A549 (cell line): ENCODE measurements around the gene BID. TPM values are rescaled to one million over a fixed set of nuclear protein-coding genes. Genes with fewer than 3 reads are reported as not detected.

Source experiments
- ATAC-seq, 2 experiments: fragments of 200-7000 bp in 1 of 2; fragments of >200 bp in 1 of 2; cut with Nextera tagmentation in 1 of 2; cut with Tn5 transposase in 1 of 2; 3 replicates each; pipeline versions ENCODE4 v1.8.0 to v1.9.1; 2018 to 2020; ENCODE audit warnings: mild to moderate bottlenecking in 1 of 2, moderate library complexity in 1 of 2
- CTCF ChIA-PET: fragments of 300-600 bp; sonication (Branson Sonifier 250); formaldehyde crosslinking; extraction: SDS; loops from one replicate; lab custom pipeline; 2021; ENCODE audit warnings: antibody characterized with exemption, inconsistent platforms; lab: Yijun Ruan, JAX
- POLR2A ChIA-PET: fragments of 350-600 bp; formaldehyde crosslinking; extraction: SDS; loops from one replicate; lab custom pipeline; 2021; ENCODE audit warnings: antibody characterized with exemption, inconsistent platforms; lab: Yijun Ruan, JAX
- DNase-seq, 2 experiments: peaks; one replicate each; pipeline versions ENCODE4 v3.0.0 to v3.0.0-alpha.2; 2011 to 2016; ENCODE audit warnings: low read depth in 1 of 2, low spot score in 1 of 2
- FAIRE-seq: peaks from 2 replicates; lab custom pipeline; 2011; peaks lifted over from hg19 to GRCh38; lab: Jason Lieb, UNC
- H3K27ac ChIP-seq, 2 experiments: fragments of >200 bp; sonication (Bioruptor Twin); formaldehyde crosslinking; 3 replicates each; pipeline ENCODE4 v1.5.1; 2016 to 2017
- H3K4me1 ChIP-seq: fragments of >200 bp; sonication (Bioruptor Twin); formaldehyde crosslinking; 3 replicates; pipeline ENCODE4 v1.6.1; 2016
- H3K4me2 ChIP-seq: fragments of >200 bp; sonication (Bioruptor Twin); formaldehyde crosslinking; 3 replicates; pipeline ENCODE4 v1.6.1; 2016
- H3K4me3 ChIP-seq: fragments of >200 bp; sonication (Bioruptor Twin); formaldehyde crosslinking; 3 replicates; pipeline ENCODE4 v1.5.1; 2016
- H3K9me3 ChIP-seq: fragments of >200 bp; sonication (Bioruptor Twin); formaldehyde crosslinking; 3 replicates; pipeline ENCODE4 v1.6.1; 2016
- CBX2 ChIP-seq: fragments of 200-600 bp; sonication (generic); IDR thresholded peaks from 2 replicates; pipeline ENCODE4 v1.6.1; 2016; ENCODE audit warnings: low read depth, mild to moderate bottlenecking, borderline replicate concordance
- CBX8 ChIP-seq: fragments of 200-600 bp; sonication (generic); IDR thresholded peaks from 2 replicates; pipeline ENCODE4 v1.6.1; 2016
- CEBPB ChIP-seq, 2 experiments: fragments of >200 bp in 1 of 2; sonication (Bioruptor Twin) in 1 of 2; formaldehyde crosslinking in 1 of 2; IDR thresholded peaks; 2 replicates each; pipeline ENCODE4 v1.6.1; 2012 to 2016
- CHD4 ChIP-seq: fragments of 200-600 bp; sonication (generic); IDR thresholded peaks from 2 replicates; pipeline ENCODE4 v1.6.1; 2016; ENCODE audit warnings: antibody characterized with exemption, mild to moderate bottlenecking, borderline replicate concordance
- EHF ChIP-seq: fragments of 250-450 bp; sonication (Bioruptor Pico); IDR thresholded peaks from 2 replicates; pipeline ENCODE4 v1.5.0; 2020; ENCODE audit warnings: mild to moderate bottlenecking
- EHMT2 ChIP-seq: fragments of 200-600 bp; sonication (generic); IDR thresholded peaks from 2 replicates; pipeline ENCODE4 v1.6.1; 2016; ENCODE audit warnings: antibody characterized with exemption, low read depth, mild to moderate bottlenecking, moderate library complexity
- FOSB ChIP-seq: fragments of 250-450 bp; sonication (Bioruptor Pico); IDR thresholded peaks from 2 replicates; pipeline ENCODE4 v1.5.0; 2020; ENCODE audit warnings: mild to moderate bottlenecking, moderate library complexity
- FOSL2 ChIP-seq, 2 experiments: fragments of 450-650 bp in 1 of 2; fragments of >200 bp in 1 of 2; sonication (Bioruptor Twin) in 1 of 2; formaldehyde crosslinking; IDR thresholded peaks; 2 replicates each; pipeline versions ENCODE4 v1.5.0 to v1.6.1; 2016 to 2020; ENCODE audit warnings: mild to moderate bottlenecking in 1 of 2, moderate library complexity in 1 of 2
- FOXS1 ChIP-seq: fragments of 250-450 bp; sonication (Bioruptor Pico); IDR thresholded peaks from 2 replicates; pipeline ENCODE4 v1.5.0; 2020; ENCODE audit warnings: mild to moderate bottlenecking, moderate library complexity
- HOXB13 ChIP-seq: fragments of 250-450 bp; sonication (Bioruptor Pico); IDR thresholded peaks from 2 replicates; pipeline ENCODE4 v1.5.0; 2020; ENCODE audit warnings: low read depth, mild to moderate bottlenecking, moderate library complexity
- JUN ChIP-seq, 2 experiments: fragments of >200 bp; sonication (Bioruptor Twin); formaldehyde crosslinking; IDR thresholded peaks; 2 replicates in 1 of 2; 3 replicates in 1 of 2; pipeline ENCODE4 v1.6.1; 2016 to 2017
- MAZ ChIP-seq: fragments of 150-350 bp; IDR thresholded peaks from 2 replicates; pipeline ENCODE4 v1.6.1; 2014; ENCODE audit warnings: antibody characterized with exemption, low read depth, low read length, borderline replicate concordance
- MYC ChIP-seq: IDR thresholded peaks from 2 replicates; pipeline ENCODE4 v1.6.1; 2012; ENCODE audit warnings: mild to moderate bottlenecking, inconsistent platforms, low read length, improper control_type of control experiment, borderline replicate concordance
- POLR2AphosphoS2 ChIP-seq: conservative IDR thresholded peaks from 2 replicates; pipeline ENCODE4 v1.6.1; 2012; ENCODE audit warnings: low read length, improper control_type of control experiment, inconsistent platforms
- RCOR1 ChIP-seq: fragments of 150-350 bp; IDR thresholded peaks from 2 replicates; pipeline ENCODE4 v1.6.1; 2014; ENCODE audit warnings: antibody characterized with exemption, low read length, low read depth
- RNF2 ChIP-seq: fragments of 200-600 bp; sonication (generic); IDR thresholded peaks from 2 replicates; pipeline ENCODE4 v1.6.1; 2016; ENCODE audit warnings: low read depth, mild to moderate bottlenecking, antibody characterized with exemption, moderate library complexity, borderline replicate concordance
- SMC3 ChIP-seq: fragments of >200 bp; sonication (Bioruptor Twin); formaldehyde crosslinking; IDR thresholded peaks from 3 replicates; pipeline ENCODE4 v1.6.1; 2018; ENCODE audit warnings: inconsistent platforms
- SREBF2 ChIP-seq: fragments of 450-650 bp; IDR thresholded peaks from 2 replicates; pipeline ENCODE4 v1.6.1; 2014; ENCODE audit warnings: mild to moderate bottlenecking, moderate library complexity
- ZFP36 ChIP-seq: fragments of 450-650 bp; IDR thresholded peaks from 2 replicates; pipeline ENCODE4 v1.6.1; 2014; ENCODE audit warnings: borderline replicate concordance; ENCODE audit not compliant: partially characterized antibody
- ZSCAN20 ChIP-seq: fragments of 250-450 bp; sonication (Bioruptor Pico); IDR thresholded peaks from 2 replicates; pipeline ENCODE4 v1.8.0; 2022; ENCODE audit warnings: mild to moderate bottlenecking, moderate library complexity
- WGBS: methylation state at CpG from one replicate; pipeline ENCODE4 v1.1.6; 2017; ENCODE audit errors: missing lambda C conversion rate; 5-methylcytosine and 5-hydroxymethylcytosine counted together
- polyA plus RNA-seq, 4 experiments: library from polyadenylated mRNA; depleted of rRNA in 3 of 4; stranded (reverse); fragments of >200 nt; fragmentation: RNase III in 1 of 4; extraction: RNeasy Plus Mini Kit Qiagen cat#74134 plus additional on column Dnase treatment in 1 of 4; gene quantifications; 2 replicates in 3 of 4; 3 replicates in 1 of 4; pipeline ENCODE4 v1.2.3, GENCODE V29; 2011 to 2017
- TF ChIP-seq, protein P1 (sequence below): fragments of >200 bp; sonication (Bioruptor Twin); formaldehyde crosslinking; IDR thresholded peaks from 3 replicates; pipeline ENCODE4 v1.6.1; 2016
- TF ChIP-seq, protein P2 (sequence below): fragments of >200 bp; sonication (Bioruptor Twin); formaldehyde crosslinking; IDR thresholded peaks from 3 replicates; pipeline ENCODE4 v1.5.1; 2016
- TF ChIP-seq, protein P3 (sequence below): fragments of 250-450 bp; sonication (Bioruptor Pico); IDR thresholded peaks from 2 replicates; pipeline ENCODE4 v1.5.0; 2021; ENCODE audit warnings: mild to moderate bottlenecking, moderate library complexity, borderline replicate concordance

BID gene
- polyA plus RNA-seq, 2 of the 4 experiments (the other 2 are of a cell fraction), result 50.8 to 56.6 TPM

DNA sequence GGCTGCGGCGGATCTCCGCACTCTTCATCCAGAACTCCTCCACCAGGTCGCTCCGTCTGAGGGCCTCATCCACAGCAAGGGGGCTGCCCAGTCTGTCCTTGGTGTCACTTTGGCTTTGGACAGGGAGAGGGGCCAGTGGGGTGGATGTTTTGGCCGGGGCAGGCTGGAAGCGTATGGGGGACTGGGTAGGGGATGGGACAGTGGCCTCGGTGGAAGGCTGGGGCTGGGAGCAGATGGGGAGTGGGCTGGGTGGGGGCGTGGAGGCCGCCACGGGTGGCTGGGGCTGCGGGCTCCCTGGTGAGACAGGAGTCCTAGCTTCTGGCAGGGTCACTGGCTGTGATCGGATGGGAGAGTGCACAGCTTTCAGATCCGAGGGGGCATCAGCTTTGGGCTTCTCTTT lies 44.4 kb upstream of the BID start:
- Histone ChIP-seq H3K4me2 (no peak overlapping the region), H3K9me3 (no peaks in the 10 kb centered on the region), H3K4me1 (no peaks in the 10 kb centered on the region), H3K27ac (no peak overlapping the region), H3K4me3 (no peak overlapping the region)
- no peak for ATAC-seq
- DNase-seq, result no peak
- CTCF ChIA-PET, result interaction anchor here (1.7 to 2.6 kb wide), 3 partner anchors 10 to 257 kb away, joined by 4 to 10 read pairs (median 9); no protein-coding TSS in a partner anchor
- POLR2A ChIA-PET, result no interaction called here
- 92% methylated on average over 7 of the region's 14 CpGs for WGBS
- TF ChIP-seq FOXS1 (CRISPR knock-in tag) (no peak), POLR2AphosphoS2 (no peak), CBX8 (no peak), FOSL2 (IDR thresholded peaks at IDR 0.05) (no peak), FOSL2 (CRISPR knock-in tag; IDR thresholded peaks at IDR 0.05) (no peak), ZSCAN20 (CRISPR knock-in tag) (no peak), ZFP36 (no peak)
- TF ChIP-seq, protein P1, sequence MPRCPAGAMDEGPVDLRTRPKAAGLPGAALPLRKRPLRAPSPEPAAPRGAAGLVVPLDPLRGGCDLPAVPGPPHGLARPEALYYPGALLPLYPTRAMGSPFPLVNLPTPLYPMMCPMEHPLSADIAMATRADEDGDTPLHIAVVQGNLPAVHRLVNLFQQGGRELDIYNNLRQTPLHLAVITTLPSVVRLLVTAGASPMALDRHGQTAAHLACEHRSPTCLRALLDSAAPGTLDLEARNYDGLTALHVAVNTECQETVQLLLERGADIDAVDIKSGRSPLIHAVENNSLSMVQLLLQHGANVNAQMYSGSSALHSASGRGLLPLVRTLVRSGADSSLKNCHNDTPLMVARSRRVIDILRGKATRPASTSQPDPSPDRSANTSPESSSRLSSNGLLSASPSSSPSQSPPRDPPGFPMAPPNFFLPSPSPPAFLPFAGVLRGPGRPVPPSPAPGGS, result no peak
- TF ChIP-seq, protein P2, sequence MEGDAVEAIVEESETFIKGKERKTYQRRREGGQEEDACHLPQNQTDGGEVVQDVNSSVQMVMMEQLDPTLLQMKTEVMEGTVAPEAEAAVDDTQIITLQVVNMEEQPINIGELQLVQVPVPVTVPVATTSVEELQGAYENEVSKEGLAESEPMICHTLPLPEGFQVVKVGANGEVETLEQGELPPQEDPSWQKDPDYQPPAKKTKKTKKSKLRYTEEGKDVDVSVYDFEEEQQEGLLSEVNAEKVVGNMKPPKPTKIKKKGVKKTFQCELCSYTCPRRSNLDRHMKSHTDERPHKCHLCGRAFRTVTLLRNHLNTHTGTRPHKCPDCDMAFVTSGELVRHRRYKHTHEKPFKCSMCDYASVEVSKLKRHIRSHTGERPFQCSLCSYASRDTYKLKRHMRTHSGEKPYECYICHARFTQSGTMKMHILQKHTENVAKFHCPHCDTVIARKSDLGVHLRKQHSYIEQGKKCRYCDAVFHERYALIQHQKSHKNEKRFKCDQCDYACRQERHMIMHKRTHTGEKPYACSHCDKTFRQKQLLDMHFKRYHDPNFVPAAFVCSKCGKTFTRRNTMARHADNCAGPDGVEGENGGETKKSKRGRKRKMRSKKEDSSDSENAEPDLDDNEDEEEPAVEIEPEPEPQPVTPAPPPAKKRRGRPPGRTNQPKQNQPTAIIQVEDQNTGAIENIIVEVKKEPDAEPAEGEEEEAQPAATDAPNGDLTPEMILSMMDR, result no peak
- no peak for FAIRE-seq

DNA sequence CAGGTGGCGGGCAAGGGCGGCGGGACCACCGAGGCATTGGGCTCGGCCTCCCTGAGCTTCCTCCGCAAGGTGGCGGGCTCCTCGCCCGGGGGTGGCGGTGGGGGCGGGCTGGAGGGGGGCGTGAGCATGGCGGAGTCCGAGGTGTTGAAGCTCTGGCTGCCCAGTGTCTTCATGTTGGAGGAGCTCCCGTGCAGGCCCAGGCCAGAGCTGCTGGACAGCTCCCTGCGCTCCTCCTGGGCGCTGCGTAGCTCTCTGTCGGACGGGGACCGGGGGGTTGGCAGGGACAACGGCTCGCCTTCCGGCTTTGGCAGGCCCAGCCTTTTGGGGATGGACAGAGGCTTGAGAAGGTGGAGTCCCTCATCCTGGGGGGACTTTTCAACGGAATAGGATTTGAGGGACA lies 43.9 kb upstream of the BID start:
- ChIA-PET CTCF (interaction anchor here (1.7 to 2.6 kb wide), 3 partner anchors 10 to 257 kb away, joined by 4 to 10 read pairs (median 9); no protein-coding TSS in a partner anchor), POLR2A (no interaction called here)
- no peak overlapping the region for H3K4me2 ChIP-seq
- TF ChIP-seq FOXS1 (CRISPR knock-in tag), result no peak
- TF ChIP-seq, protein P2, result no peak
- TF ChIP-seq, protein P3, sequence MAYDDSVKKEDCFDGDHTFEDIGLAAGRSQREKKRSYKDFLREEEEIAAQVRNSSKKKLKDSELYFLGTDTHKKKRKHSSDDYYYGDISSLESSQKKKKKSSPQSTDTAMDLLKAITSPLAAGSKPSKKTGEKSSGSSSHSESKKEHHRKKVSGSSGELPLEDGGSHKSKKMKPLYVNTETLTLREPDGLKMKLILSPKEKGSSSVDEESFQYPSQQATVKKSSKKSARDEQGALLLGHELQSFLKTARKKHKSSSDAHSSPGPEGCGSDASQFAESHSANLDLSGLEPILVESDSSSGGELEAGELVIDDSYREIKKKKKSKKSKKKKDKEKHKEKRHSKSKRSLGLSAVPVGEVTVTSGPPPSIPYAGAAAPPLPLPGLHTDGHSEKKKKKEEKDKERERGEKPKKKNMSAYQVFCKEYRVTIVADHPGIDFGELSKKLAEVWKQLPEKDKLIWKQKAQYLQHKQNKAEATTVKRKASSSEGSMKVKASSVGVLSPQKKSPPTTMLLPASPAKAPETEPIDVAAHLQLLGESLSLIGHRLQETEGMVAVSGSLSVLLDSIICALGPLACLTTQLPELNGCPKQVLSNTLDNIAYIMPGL (CRISPR knock-in tag), result no peak
- TF ChIP-seq EHMT2, result no peak
- TF ChIP-seq SREBF2, result no peak
- no peak for TF ChIP-seq SMC3
- TF ChIP-seq RCOR1, result no peak
- no peak for TF ChIP-seq JUN (IDR thresholded peaks at IDR 0.05)
- no peak for TF ChIP-seq CHD4
- no peak for TF ChIP-seq FOSB (CRISPR knock-in tag)
- no peak for TF ChIP-seq CEBPB (IDR thresholded peaks at IDR 0.05)
- TF ChIP-seq CBX2, result no peak
- TF ChIP-seq MYC, result no peak
- no peak for TF ChIP-seq RNF2
- no peak for TF ChIP-seq HOXB13
- TF ChIP-seq MAZ, result no peak
- TF ChIP-seq EHF (CRISPR knock-in tag), result no peak
- no peak for TF ChIP-seq CBX8
- H3K9me3 ChIP-seq, result no peaks in the 10 kb centered on the region
- no peak overlapping the region for H3K4me3 ChIP-seq
- FAIRE-seq (no peak), DNase-seq (no peak), ATAC-seq (no peak)
- WGBS, result 95% methylated on average over 9 of the region's 25 CpGs
- no peak overlapping the region for H3K27ac ChIP-seq
- no peaks in the 10 kb centered on the region for H3K4me1 ChIP-seq
